NB4 (cell line): ENCODE results near the gene SLC9C1.

ENCODE experiments used
- POLR2A ChIP-seq: IDR thresholded peaks from 2 replicates; pipeline ENCODE4 v1.6.1; 2011; ENCODE audit warnings: mild to moderate bottlenecking; ENCODE audit not compliant: insufficient read length; ENCODE audit errors: extremely low read depth
- TF ChIP-seq, protein P1 (sequence below): IDR thresholded peaks from one replicate; pipeline ENCODE4 v1.5.1; 2012; ENCODE audit warnings: low read depth, low read length

DNA sequence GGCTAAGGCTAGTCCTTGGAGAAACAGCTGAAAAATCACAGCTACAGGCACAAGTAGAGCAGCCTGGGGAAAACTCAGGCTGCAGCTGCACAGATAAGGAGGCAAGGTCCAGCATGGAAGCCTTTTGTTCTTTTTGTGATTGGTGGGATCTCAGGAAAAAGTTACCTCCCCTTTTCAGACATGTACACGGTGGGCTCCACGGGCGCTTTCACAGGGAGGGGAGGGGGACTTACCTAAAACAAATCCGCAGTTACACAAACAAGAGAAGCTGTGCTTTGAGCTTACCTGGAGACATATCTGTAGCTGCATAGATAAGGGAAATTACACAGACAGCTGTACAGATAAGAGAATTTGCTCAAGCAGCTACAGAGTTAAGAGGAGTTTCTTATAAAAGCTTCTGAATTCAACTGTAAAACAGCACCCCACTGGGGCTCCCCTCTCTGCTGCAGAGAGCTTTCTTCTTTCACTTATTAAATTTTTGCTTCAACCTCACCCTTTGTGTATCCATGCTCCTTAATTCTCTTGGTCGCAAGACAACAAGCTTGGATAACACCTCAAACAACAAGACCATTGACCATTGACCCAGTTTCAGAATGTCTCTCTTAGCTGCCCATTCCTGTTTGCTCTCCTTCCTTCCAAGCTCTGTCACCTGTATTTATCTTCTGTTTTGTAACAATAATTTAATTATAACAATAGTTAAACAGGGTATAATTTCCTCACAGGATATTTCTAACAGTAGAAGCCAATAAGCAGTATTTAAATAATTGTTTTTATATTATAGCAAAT, 28.0 kb upstream of the SLC9C1 start:
- TF ChIP-seq, protein P1, sequence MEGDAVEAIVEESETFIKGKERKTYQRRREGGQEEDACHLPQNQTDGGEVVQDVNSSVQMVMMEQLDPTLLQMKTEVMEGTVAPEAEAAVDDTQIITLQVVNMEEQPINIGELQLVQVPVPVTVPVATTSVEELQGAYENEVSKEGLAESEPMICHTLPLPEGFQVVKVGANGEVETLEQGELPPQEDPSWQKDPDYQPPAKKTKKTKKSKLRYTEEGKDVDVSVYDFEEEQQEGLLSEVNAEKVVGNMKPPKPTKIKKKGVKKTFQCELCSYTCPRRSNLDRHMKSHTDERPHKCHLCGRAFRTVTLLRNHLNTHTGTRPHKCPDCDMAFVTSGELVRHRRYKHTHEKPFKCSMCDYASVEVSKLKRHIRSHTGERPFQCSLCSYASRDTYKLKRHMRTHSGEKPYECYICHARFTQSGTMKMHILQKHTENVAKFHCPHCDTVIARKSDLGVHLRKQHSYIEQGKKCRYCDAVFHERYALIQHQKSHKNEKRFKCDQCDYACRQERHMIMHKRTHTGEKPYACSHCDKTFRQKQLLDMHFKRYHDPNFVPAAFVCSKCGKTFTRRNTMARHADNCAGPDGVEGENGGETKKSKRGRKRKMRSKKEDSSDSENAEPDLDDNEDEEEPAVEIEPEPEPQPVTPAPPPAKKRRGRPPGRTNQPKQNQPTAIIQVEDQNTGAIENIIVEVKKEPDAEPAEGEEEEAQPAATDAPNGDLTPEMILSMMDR = no peak
- TF ChIP-seq POLR2A = no peak
